ENCODE measurements around the gene MIEF1.

The MIEF1 gene

DNA sequence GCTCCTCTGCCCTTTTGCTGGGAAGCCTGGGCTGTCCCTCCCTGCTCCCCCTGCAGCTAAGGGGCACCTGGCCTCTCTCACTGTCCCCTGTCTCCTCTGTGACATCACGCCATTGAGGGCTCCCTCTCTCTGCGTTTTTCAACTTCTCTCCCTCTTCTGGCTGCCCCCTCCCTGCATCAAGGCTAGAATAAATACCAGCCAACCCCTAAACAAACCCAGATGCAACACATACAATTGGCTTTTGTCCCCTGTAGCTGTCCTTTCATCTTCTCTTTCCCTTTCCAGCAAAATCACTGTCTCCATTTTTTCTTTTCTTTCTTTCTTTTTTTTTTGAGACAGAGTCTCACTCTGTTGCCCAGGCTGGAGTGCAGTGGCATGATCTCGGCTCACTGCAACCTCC, 3.3 kb upstream of the MIEF1 start (continued):
- TF ChIP-seq HOXD13 (CRISPR knock-in tag; IDR thresholded peaks at IDR 0.05; ENCODE audit: borderline replicate concordance) (no peak), ZBTB17 (tag by site-specific recombination; IDR thresholded peaks at IDR 0.05) (peak; percentile 22; the same call in 1 of the 2 replicates), ZNF830 (tag by site-specific recombination; IDR thresholded peaks at IDR 0.05; ENCODE audit: low read depth) (no peak)

DNA sequence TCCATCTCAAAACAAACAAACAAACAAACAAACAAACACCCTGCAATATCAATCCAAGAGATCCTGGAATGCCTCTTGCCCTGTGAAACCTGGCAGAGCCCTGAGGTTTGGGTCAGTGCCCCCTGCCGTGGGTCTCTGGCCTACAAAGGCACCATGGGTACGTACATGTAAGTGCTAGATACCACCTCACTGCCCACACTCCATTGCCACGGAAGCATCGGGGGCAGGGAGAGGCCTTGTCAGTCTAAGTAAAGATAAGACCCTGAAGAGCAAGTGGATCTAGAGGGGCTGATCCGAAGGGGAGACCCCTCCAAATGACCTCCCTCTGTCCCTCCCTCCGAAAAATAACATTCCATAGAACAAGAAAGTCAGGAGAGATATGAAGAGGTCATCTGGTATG, 2.0 kb upstream of the MIEF1 start:
- H3K36me3 ChIP-seq (ENCODE audit: control insufficient read depth in 2 of 2, insufficient read depth in 1 of 2, low read length in 2 of 2), result peaks cover 9 to 17% of the 10 kb centered on the region in 2 experiments; a peak in 2 of 3 replicates
- no peak overlapping the region for H3K4me3 ChIP-seq (ENCODE audit: low read depth, low read length)
- peaks cover 12% of the 10 kb centered on the region for H3K4me1 ChIP-seq (ENCODE audit: control insufficient read depth, insufficient read depth, low read length)
- CTCF ChIA-PET, result interaction anchor here (1.8 to 4.4 kb wide), 3 partner anchors 14 to 34 kb away, joined by 4 to 31 read pairs (median 12); no protein-coding TSS in a partner anchor
- TF ChIP-seq ZNF544 (tag by site-specific recombination; IDR thresholded peaks at IDR 0.05) (no peak), ZNF776 (tag by site-specific recombination; IDR thresholded peaks at IDR 0.05; ENCODE audit: borderline replicate concordance) (no peak), ZNF121 (tag by site-specific recombination; IDR thresholded peaks at IDR 0.05) (no peak), ZNF558 (tag by site-specific recombination; IDR thresholded peaks at IDR 0.05) (no peak), HOXA7 (CRISPR knock-in tag; IDR thresholded peaks at IDR 0.05; ENCODE audit: borderline replicate concordance) (no peak), ZNF624 (tag by site-specific recombination; IDR thresholded peaks at IDR 0.05) (no peak), KLF16 (tag by site-specific recombination; IDR thresholded peaks at IDR 0.05) (no peak), ZNF10 (tag by site-specific recombination; IDR thresholded peaks at IDR 0.05) (no peak), KLF7 (tag by site-specific recombination; IDR thresholded peaks at IDR 0.05; ENCODE audit: borderline replicate concordance) (no peak), ZNF266 (tag by site-specific recombination; IDR thresholded peaks at IDR 0.05; ENCODE audit: low read depth) (no peak), ZNF785 (tag by site-specific recombination; IDR thresholded peaks at IDR 0.05) (no peak), ZNF114 (tag by site-specific recombination; IDR thresholded peaks at IDR 0.05) (no peak), ZBTB1 (tag by site-specific recombination; IDR thresholded peaks at IDR 0.05) (no peak), ZNF214 (tag by site-specific recombination; IDR thresholded peaks at IDR 0.05; ENCODE audit: borderline replicate concordance) (no peak), ZFHX2 (tag by site-specific recombination; conservative IDR thresholded peaks at IDR 0.05) (no peak)
- TF ChIP-seq, protein P1, sequence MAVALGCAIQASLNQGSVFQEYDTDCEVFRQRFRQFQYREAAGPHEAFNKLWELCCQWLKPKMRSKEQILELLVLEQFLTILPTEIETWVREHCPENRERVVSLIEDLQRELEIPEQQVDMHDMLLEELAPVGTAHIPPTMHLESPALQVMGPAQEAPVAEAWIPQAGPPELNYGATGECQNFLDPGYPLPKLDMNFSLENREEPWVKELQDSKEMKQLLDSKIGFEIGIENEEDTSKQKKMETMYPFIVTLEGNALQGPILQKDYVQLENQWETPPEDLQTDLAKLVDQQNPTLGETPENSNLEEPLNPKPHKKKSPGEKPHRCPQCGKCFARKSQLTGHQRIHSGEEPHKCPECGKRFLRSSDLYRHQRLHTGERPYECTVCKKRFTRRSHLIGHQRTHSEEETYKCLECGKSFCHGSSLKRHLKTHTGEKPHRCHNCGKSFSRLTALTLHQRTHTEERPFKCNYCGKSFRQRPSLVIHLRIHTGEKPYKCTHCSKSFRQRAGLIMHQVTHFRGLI (tag by site-specific recombination; IDR thresholded peaks at IDR 0.05), result no peak
- TF ChIP-seq, protein P2, sequence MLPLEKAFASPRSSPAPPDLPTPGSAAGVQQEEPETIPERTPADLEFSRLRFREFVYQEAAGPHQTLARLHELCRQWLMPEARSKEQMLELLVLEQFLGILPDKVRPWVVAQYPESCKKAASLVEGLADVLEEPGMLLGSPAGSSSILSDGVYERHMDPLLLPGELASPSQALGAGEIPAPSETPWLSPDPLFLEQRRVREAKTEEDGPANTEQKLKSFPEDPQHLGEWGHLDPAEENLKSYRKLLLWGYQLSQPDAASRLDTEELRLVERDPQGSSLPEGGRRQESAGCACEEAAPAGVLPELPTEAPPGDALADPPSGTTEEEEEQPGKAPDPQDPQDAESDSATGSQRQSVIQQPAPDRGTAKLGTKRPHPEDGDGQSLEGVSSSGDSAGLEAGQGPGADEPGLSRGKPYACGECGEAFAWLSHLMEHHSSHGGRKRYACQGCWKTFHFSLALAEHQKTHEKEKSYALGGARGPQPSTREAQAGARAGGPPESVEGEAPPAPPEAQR (tag by site-specific recombination; IDR thresholded peaks at IDR 0.05), result no peak
- no peaks in the 10 kb centered on the region for H3K9me3 ChIP-seq (ENCODE audit: control insufficient read depth, insufficient read depth, low read depth, low read length)
- no peak overlapping the region for H3K27ac ChIP-seq (ENCODE audit: extremely low read depth, low read depth, low read length)
- POLR2A ChIA-PET, result interaction anchor here (5.8 kb wide), 1 partner anchor 20 kb away, joined by 117 read pairs; the partner anchor contains the start of gene ATF4

DNA sequence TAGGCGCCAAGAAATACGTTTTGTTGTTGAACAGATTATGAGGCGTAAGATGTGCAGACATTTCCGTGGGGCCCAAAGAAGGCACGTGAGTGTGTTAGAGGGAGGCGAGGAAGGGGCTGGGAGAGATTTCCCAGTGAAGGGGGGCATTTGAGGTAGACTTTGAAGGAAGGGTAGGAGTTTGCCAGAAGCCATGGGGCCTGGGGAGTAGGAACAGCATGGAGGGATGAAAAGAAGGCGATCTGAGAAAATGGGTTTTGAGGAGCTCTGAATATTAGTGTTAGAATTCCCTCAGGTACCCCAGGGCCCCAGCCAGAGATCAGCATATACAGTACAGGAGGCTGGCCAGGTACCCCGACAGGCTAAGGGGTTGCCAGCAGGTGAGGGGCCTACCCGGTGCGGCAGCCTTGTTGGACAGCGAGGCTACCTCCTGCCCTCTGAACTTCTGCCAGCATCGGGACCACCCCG, 414 bp upstream of the MIEF1 start:
- H3K4me3 ChIP-seq (ENCODE audit: low read depth, low read length), result peak overlapping the region; percentile 92
- H3K9me3 ChIP-seq (ENCODE audit: control insufficient read depth, insufficient read depth, low read depth, low read length), result no peaks in the 10 kb centered on the region
- CTCF ChIA-PET, result interaction anchor here (0.6 to 4.4 kb wide), 10 partner anchors 8 to 499 kb away, joined by 3 to 31 read pairs (median 4); partner anchors contain the start of gene ATF4
- H3K36me3 ChIP-seq (ENCODE audit: control insufficient read depth in 2 of 2, insufficient read depth in 1 of 2, low read length in 2 of 2), result peaks cover 25 to 33% of the 10 kb centered on the region in 2 experiments
- peak overlapping the region; percentile 78; the same call in 1 of the 2 replicates for H3K27ac ChIP-seq (ENCODE audit: extremely low read depth, low read depth, low read length)
- H3K4me1 ChIP-seq (ENCODE audit: control insufficient read depth, insufficient read depth, low read length), result peaks cover 12% of the 10 kb centered on the region
- POLR2A ChIA-PET, result interaction anchor here (0.5 to 5.8 kb wide), 22 partner anchors 8 to 543 kb away, joined by 3 to 117 read pairs (median 4); partner anchors contain the start of genes ATF4 and RPL3
- TF ChIP-seq ZFP3 (tag by site-specific recombination; IDR thresholded peaks at IDR 0.05; ENCODE audit: low read depth) (peak; percentile 95), OVOL3 (tag by site-specific recombination; IDR thresholded peaks at IDR 0.05) (no peak), ZNF335 (tag by site-specific recombination; conservative IDR thresholded peaks at IDR 0.05) (0 out of 2 replicates have a peak, but pooled peaks have one; percentile 48)
- TF ChIP-seq, protein P3, sequence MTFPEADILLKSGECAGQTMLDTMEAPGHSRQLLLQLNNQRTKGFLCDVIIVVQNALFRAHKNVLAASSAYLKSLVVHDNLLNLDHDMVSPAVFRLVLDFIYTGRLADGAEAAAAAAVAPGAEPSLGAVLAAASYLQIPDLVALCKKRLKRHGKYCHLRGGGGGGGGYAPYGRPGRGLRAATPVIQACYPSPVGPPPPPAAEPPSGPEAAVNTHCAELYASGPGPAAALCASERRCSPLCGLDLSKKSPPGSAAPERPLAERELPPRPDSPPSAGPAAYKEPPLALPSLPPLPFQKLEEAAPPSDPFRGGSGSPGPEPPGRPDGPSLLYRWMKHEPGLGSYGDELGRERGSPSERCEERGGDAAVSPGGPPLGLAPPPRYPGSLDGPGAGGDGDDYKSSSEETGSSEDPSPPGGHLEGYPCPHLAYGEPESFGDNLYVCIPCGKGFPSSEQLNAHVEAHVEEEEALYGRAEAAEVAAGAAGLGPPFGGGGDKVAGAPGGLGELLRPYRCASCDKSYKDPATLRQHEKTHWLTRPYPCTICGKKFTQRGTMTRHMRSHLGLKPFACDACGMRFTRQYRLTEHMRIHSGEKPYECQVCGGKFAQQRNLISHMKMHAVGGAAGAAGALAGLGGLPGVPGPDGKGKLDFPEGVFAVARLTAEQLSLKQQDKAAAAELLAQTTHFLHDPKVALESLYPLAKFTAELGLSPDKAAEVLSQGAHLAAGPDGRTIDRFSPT (tag by site-specific recombination; IDR thresholded peaks at IDR 0.05), result peak; percentile 35; the same call in 1 of the 2 replicates
- TF ChIP-seq, protein P4, sequence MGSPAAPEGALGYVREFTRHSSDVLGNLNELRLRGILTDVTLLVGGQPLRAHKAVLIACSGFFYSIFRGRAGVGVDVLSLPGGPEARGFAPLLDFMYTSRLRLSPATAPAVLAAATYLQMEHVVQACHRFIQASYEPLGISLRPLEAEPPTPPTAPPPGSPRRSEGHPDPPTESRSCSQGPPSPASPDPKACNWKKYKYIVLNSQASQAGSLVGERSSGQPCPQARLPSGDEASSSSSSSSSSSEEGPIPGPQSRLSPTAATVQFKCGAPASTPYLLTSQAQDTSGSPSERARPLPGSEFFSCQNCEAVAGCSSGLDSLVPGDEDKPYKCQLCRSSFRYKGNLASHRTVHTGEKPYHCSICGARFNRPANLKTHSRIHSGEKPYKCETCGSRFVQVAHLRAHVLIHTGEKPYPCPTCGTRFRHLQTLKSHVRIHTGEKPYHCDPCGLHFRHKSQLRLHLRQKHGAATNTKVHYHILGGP (tag by site-specific recombination; IDR thresholded peaks at IDR 0.05), result no peak

Measured in HEK293 (cell line).